ENCODE results near the gene SLC16A1. TPM values are rescaled to one million over a fixed set of nuclear protein-coding genes. Genes with fewer than 3 reads are reported as not detected.

The SLC16A1 gene
- 71.3 and 94.4 TPM in 2 replicates for total RNA-seq

GRCh38 chr1:112955773-112956543 lies at the start of gene SLC16A1:
Gene SLC16A1 (minus strand): TSS chr1:112956196. CDS start chr1:112929308, 26,888 bp downstream.

Small RNA genes lying within 50 kb of the gene (small RNA-seq; reads per million reads assigned to genes)
- not detected for gene AL390729.2

Other genes starting within 250 kb of the SLC16A1 start
- gene RHOC, start 249.1 kb downstream of the SLC16A1 start, total RNA-seq, result 358 and 449 TPM in 2 replicates
- 1.1 and 1.6 TPM in 2 replicates for gene PPM1J, start 240.9 kb downstream of the SLC16A1 start, total RNA-seq
- gene LRIG2, start 117.0 kb upstream of the SLC16A1 start, total RNA-seq, result 13.6 and 15.1 TPM in 2 replicates

All from subcutaneous preadipocyte (primary cell).